Measurements from ENCODE around the gene NDEL1.

The NDEL1 gene

GRCh38 chr17:8459107-8459506 lies 23.4 kb downstream of the NDEL1 start:
- no peak for DNase-seq

GRCh38 chr17:8459831-8460230 lies 24.1 kb downstream of the NDEL1 start:
- no peak for DNase-seq

GRCh38 chr17:8462564-8462963 lies 26.9 kb downstream of the NDEL1 start:
- DNase-seq = no peak

GRCh38 chr17:8463099-8463498 lies 27.4 kb downstream of the NDEL1 start:
- DNase-seq = no peak

GRCh38 chr17:8464941-8465340 lies 29.3 kb downstream of the NDEL1 start:
- no peak for DNase-seq

- no peak for DNase-seq
Measured at GRCh38 chr17:8465356-8465755, 29.7 kb downstream of the NDEL1 start.

- DNase-seq = no peak
Measured at GRCh38 chr17:8465759-8466158, 30.1 kb downstream of the NDEL1 start.

GRCh38 chr17:8466456-8466855 lies 30.8 kb downstream of the NDEL1 start:
- no peak for DNase-seq

GRCh38 chr17:8466873-8467272 lies 31.2 kb downstream of the NDEL1 start:
- no peak for DNase-seq

- no peak for DNase-seq
Measured at GRCh38 chr17:8467527-8467926, 31.8 kb downstream of the NDEL1 start.

GRCh38 chr17:8468127-8468526 lies 32.4 kb downstream of the NDEL1 start:
- no peak for DNase-seq

- no peak for DNase-seq
Measured at GRCh38 chr17:8468980-8469379, 33.3 kb downstream of the NDEL1 start.

GRCh38 chr17:8469964-8470363 lies 34.3 kb downstream of the NDEL1 start:
- no peak for DNase-seq

GRCh38 chr17:8470447-8471047 lies 34.9 kb downstream of the NDEL1 start:
- DNase-seq = no peak

- DNase-seq = no peak
Measured at GRCh38 chr17:8472663-8473062, 37.0 kb downstream of the NDEL1 start.

GRCh38 chr17:8473451-8474192 lies 37.9 kb downstream of the NDEL1 start:
- no peak for DNase-seq

GRCh38 chr17:8474826-8475225 lies 39.1 kb downstream of the NDEL1 start:
- no peak for DNase-seq

GRCh38 chr17:8475227-8475626 lies 39.5 kb downstream of the NDEL1 start:
- no peak for DNase-seq

GRCh38 chr17:8475781-8476180 lies 40.1 kb downstream of the NDEL1 start:
- DNase-seq = no peak

GRCh38 chr17:8476741-8477140 lies 41.1 kb downstream of the NDEL1 start:
- DNase-seq = no peak

- no peak for DNase-seq
Measured at GRCh38 chr17:8477171-8477570, 41.5 kb downstream of the NDEL1 start.

- no peak for DNase-seq
Measured at GRCh38 chr17:8477715-8478441, 42.2 kb downstream of the NDEL1 start.

GRCh38 chr17:8479431-8479947 lies 43.8 kb downstream of the NDEL1 start:
- DNase-seq = no peak

Data from stimulated activated CD4-positive, alpha-beta T cell treated with anti-CD3 and anti-CD28 coated beads, Interleukin-4, amount 100 ng/mL, for 4 hours (primary cell).